OCI-LY1 (cell line): Measurements from ENCODE around the gene BCKDHB.

Source experiments
- H2AFZ ChIP-seq: fragments of 200-600 bp; sonication (generic), shearing (Covaris generic); 2 replicates; pipeline ENCODE4 v1.6.0; 2014; ENCODE audit warnings: antibody characterized with exemption, mild to moderate bottlenecking, low read length
- H3F3A ChIP-seq: fragments of 200-600 bp; sonication (generic), shearing (Covaris generic); 2 replicates; pipeline ENCODE4 v1.6.0; 2014; ENCODE audit warnings: mild to moderate bottlenecking, antibody characterized with exemption, low read length, moderate library complexity; ENCODE audit not compliant: insufficient read depth
- H3K27ac ChIP-seq: fragments of 200-600 bp; sonication (generic); 2 replicates; pipeline ENCODE4 v1.5.1; 2014; ENCODE audit warnings: low read length, mixed run types, mild to moderate bottlenecking, low read depth; ENCODE audit not compliant: poor library complexity, severe bottlenecking
- H3K27me3 ChIP-seq: fragments of 200-600 bp; sonication (generic); 2 replicates; pipeline ENCODE4 v1.6.0; 2014; ENCODE audit warnings: antibody characterized with exemption, mild to moderate bottlenecking, low read length, moderate library complexity; ENCODE audit not compliant: insufficient read depth
- H3K36me3 ChIP-seq: fragments of 200-600 bp; sonication (generic); 2 replicates; pipeline ENCODE4 v1.6.1; 2014; ENCODE audit warnings: mild to moderate bottlenecking, antibody characterized with exemption, low read length, moderate library complexity, mixed read lengths; ENCODE audit not compliant: insufficient read depth
- H3K4me1 ChIP-seq: fragments of 200-600 bp; sonication (generic); 2 replicates; pipeline ENCODE4 v1.5.1; 2014; ENCODE audit warnings: mild to moderate bottlenecking, low read length, moderate library complexity; ENCODE audit not compliant: insufficient read depth, severe bottlenecking
- H3K4me2 ChIP-seq: fragments of 200-600 bp; sonication (generic), shearing (Covaris generic); 2 replicates; pipeline ENCODE4 v1.6.1; 2014; ENCODE audit warnings: low read length
- H3K4me3 ChIP-seq: fragments of 200-600 bp; sonication (generic); 2 replicates; pipeline ENCODE4 v1.5.1; 2014; ENCODE audit warnings: low read length, low read depth, mild to moderate bottlenecking, mixed read lengths; ENCODE audit not compliant: poor library complexity, severe bottlenecking
- H3K79me2 ChIP-seq: fragments of 200-600 bp; shearing (Covaris generic); 2 replicates; pipeline ENCODE4 v1.6.1; 2016; ENCODE audit warnings: mixed run types, low read length, mixed read lengths; ENCODE audit not compliant: insufficient read depth
- H3K9ac ChIP-seq: fragments of 200-600 bp; sonication (generic), shearing (Covaris generic); 2 replicates; pipeline ENCODE4 v1.6.1; 2014; ENCODE audit warnings: mild to moderate bottlenecking, low read length, mixed read lengths
- H3K9me2 ChIP-seq: fragments of 200-600 bp; sonication (generic), shearing (Covaris generic); 2 replicates; pipeline ENCODE4 v1.6.1; 2014; ENCODE audit warnings: low read depth, mild to moderate bottlenecking, low read length, mixed read lengths
- H3K9me3 ChIP-seq: fragments of 200-600 bp; shearing (Covaris generic); 2 replicates; pipeline ENCODE4 v1.6.1; 2014; ENCODE audit warnings: low read length, mixed read lengths
- H4K20me1 ChIP-seq: fragments of 200-600 bp; sonication (generic), shearing (Covaris generic); 2 replicates; pipeline ENCODE4 v1.6.0; 2016; ENCODE audit warnings: mild to moderate bottlenecking, low read length; ENCODE audit not compliant: insufficient read depth
- CTCF ChIP-seq: fragments of 200-600 bp; sonication (generic), shearing (Covaris generic); IDR thresholded peaks from 2 replicates; pipeline ENCODE4 v1.5.1; 2017; ENCODE audit warnings: mild to moderate bottlenecking, antibody characterized with exemption, low read length, moderate library complexity, mixed read lengths
- EZH2 ChIP-seq: fragments of 200-600 bp; sonication (generic), shearing (Covaris generic); IDR thresholded peaks from 2 replicates; pipeline ENCODE4 v1.8.0; 2017; ENCODE audit warnings: borderline replicate concordance, mixed run types, mild to moderate bottlenecking, antibody characterized with exemption, low read length, moderate library complexity, mixed read lengths

The BCKDHB gene

GRCh38 chr6:80331974-80332373 is 225.5 kb downstream of the BCKDHB start:
- Histone ChIP-seq H3K9ac (no peak overlapping the region), H3K4me2 (no peak overlapping the region), H3K36me3 (no peaks in the 10 kb centered on the region), H3K79me2 (no peaks in the 10 kb centered on the region), H3K27me3 (no peaks in the 10 kb centered on the region), H2AFZ (no peak overlapping the region), H3K4me3 (no peak overlapping the region), H3K27ac (no peak overlapping the region), H3K9me3 (no peaks in the 10 kb centered on the region), H3K4me1 (no peaks in the 10 kb centered on the region), H3F3A (no peaks in the 10 kb centered on the region), H4K20me1 (no peaks in the 10 kb centered on the region), H3K9me2 (no peaks in the 10 kb centered on the region)
- no peak for TF ChIP-seq CTCF
- TF ChIP-seq EZH2 = no peak

GRCh38 chr6:80333342-80333741 is 226.9 kb downstream of the BCKDHB start:
- Histone ChIP-seq H3K9me3 (no peaks in the 10 kb centered on the region), H3K79me2 (no peaks in the 10 kb centered on the region)

GRCh38 chr6:80335121-80335531 is 228.7 kb downstream of the BCKDHB start:
- no peaks in the 10 kb centered on the region for H3K9me2 ChIP-seq

More at GRCh38 chr6:80333342-80333741, 226.9 kb downstream of the BCKDHB start:
- Histone ChIP-seq H3K9me2 (no peaks in the 10 kb centered on the region), H2AFZ (no peak overlapping the region), H3K9ac (no peak overlapping the region), H3K27ac (no peak overlapping the region), H3K4me1 (no peaks in the 10 kb centered on the region), H3F3A (no peaks in the 10 kb centered on the region), H3K4me2 (no peak overlapping the region), H3K36me3 (no peaks in the 10 kb centered on the region), H4K20me1 (no peaks in the 10 kb centered on the region), H3K4me3 (no peak overlapping the region), H3K27me3 (no peaks in the 10 kb centered on the region)
- TF ChIP-seq EZH2 (no peak), CTCF (no peak)

More at GRCh38 chr6:80335121-80335531, 228.7 kb downstream of the BCKDHB start:
- Histone ChIP-seq H4K20me1 (no peaks in the 10 kb centered on the region), H2AFZ (no peak overlapping the region), H3K27me3 (no peaks in the 10 kb centered on the region), H3K79me2 (no peaks in the 10 kb centered on the region), H3K36me3 (no peaks in the 10 kb centered on the region), H3K9ac (no peak overlapping the region), H3K4me3 (no peak overlapping the region), H3K4me2 (no peak overlapping the region), H3F3A (no peaks in the 10 kb centered on the region), H3K27ac (no peak overlapping the region), H3K9me3 (no peaks in the 10 kb centered on the region), H3K4me1 (no peaks in the 10 kb centered on the region)
- TF ChIP-seq EZH2 (no peak), CTCF (no peak)
